HCT116 (cell line): ENCODE data around the gene LRRTM3. TPM values are rescaled to one million over a fixed set of nuclear protein-coding genes. Genes with fewer than 3 reads are reported as not detected.

Experiments used
- ATAC-seq: fragments of 200-7000 bp; cut with Tn5 transposase; 2 replicates; pipeline ENCODE4 v1.9.1; 2020; ENCODE audit warnings: mild to moderate bottlenecking, moderate library complexity
- BruUV-seq: library from RNA; stranded (reverse); fragments of 400-500 nt; replicated peaks from 2 replicates; lab custom pipeline; 2021; lab: Mats Ljungman, UMichigan
- CTCF ChIA-PET: fragments of 300-600 bp; sonication (Branson Sonifier 250); formaldehyde crosslinking; loops from one replicate; lab custom pipeline; 2021; ENCODE audit warnings: antibody characterized with exemption; lab: Charles Lee
- POLR2A ChIA-PET: fragments of 300-600, 350-600 bp; sonication (Branson Sonifier 250); formaldehyde crosslinking; loops from one replicate; lab custom pipeline; 2021; ENCODE audit warnings: antibody characterized with exemption; lab: Charles Lee
- RAD21 ChIA-PET, 2 experiments: fragments of 300-600 bp; sonication (Branson Sonifier 250); formaldehyde crosslinking; loops; one replicate each; lab custom pipeline; 2023; ENCODE audit warnings: low total read pairs in 2 of 2; ENCODE audit not compliant: uncharacterized antibody in 2 of 2, unreplicated experiment in 2 of 2, low non-redundant PET in 1 of 2; lab: Charles Lee
- DNase-seq: peaks from one replicate; pipeline ENCODE4 v3.0.0-alpha.2; 2010; ENCODE audit warnings: low read depth, low spot score
- H2AFZ ChIP-seq: fragments of 200-600 bp; shearing (Covaris generic), sonication (generic); 2 replicates; pipeline ENCODE4 v1.6.1; 2017; ENCODE audit warnings: low read depth, mixed run types, mixed read lengths, antibody characterized with exemption, low read length; ENCODE audit not compliant: poor library complexity, severe bottlenecking
- H3K27ac ChIP-seq: 2 replicates; pipeline ENCODE4 v1.5.1; 2012; ENCODE audit warnings: low read depth, low read length
- H3K27me3 ChIP-seq: fragments of 200-600 bp; sonication (generic); 2 replicates; pipeline ENCODE4 v1.6.1; 2016; ENCODE audit warnings: mixed run types, low read length, mixed read lengths; ENCODE audit not compliant: insufficient read depth
- H3K36me3 ChIP-seq, 2 experiments: fragments of 200-500 bp in 1 of 2; fragments of 200-600 bp in 1 of 2; sonication (Bioruptor generic) in 1 of 2; sonication (generic) in 1 of 2; 2 replicates each; pipeline versions ENCODE4 v1.5.1 to v1.6.1; 2014 to 2016; ENCODE audit warnings: low read length in 2 of 2, inconsistent platforms in 1 of 2, mixed read lengths in 1 of 2, mixed run types in 1 of 2; ENCODE audit not compliant: insufficient read depth in 2 of 2, control insufficient read depth in 1 of 2
- H3K4me1 ChIP-seq, 2 experiments: fragments of 200-600 bp in 1 of 2; sonication (generic) in 1 of 2; 2 replicates each; pipeline versions ENCODE4 v1.5.1 to v1.6.1; 2012 to 2017; ENCODE audit warnings: low read length in 2 of 2, inconsistent platforms in 1 of 2, mild to moderate bottlenecking in 1 of 2, mixed read lengths in 1 of 2, mixed run types in 1 of 2, moderate library complexity in 1 of 2; ENCODE audit not compliant: insufficient read depth in 2 of 2, control insufficient read depth in 1 of 2
- H3K4me2 ChIP-seq: fragments of 200-600 bp; sonication (generic); 2 replicates; pipeline ENCODE4 v1.6.1; 2017; ENCODE audit warnings: mixed run types, low read length, mixed read lengths
- H3K4me3 ChIP-seq, 2 experiments: fragments of 200-600 bp in 1 of 2; sonication (generic) in 1 of 2; replicated peaks in 1 of 2; 2 replicates each; pipeline ENCODE4 v1.5.1; 2011 to 2016; ENCODE audit warnings: low read length in 2 of 2, control low read depth in 1 of 2, low read depth in 1 of 2, mild to moderate bottlenecking in 1 of 2, mixed read lengths in 1 of 2, mixed run types in 1 of 2
- H3K79me2 ChIP-seq: fragments of 200-600 bp; sonication (generic); 2 replicates; pipeline ENCODE4 v1.6.1; 2017; ENCODE audit warnings: mild to moderate bottlenecking, mixed run types, low read length, moderate library complexity, mixed read lengths; ENCODE audit not compliant: insufficient read depth
- H3K9ac ChIP-seq: fragments of 200-600 bp; sonication (generic); 2 replicates; pipeline ENCODE4 v1.6.1; 2016; ENCODE audit warnings: low read length, mixed read lengths
- H3K9me2 ChIP-seq: fragments of 200-600 bp; sonication (generic), shearing (Covaris generic); 2 replicates; pipeline ENCODE4 v1.6.1; 2017; ENCODE audit warnings: mixed run types, mild to moderate bottlenecking, moderate library complexity; ENCODE audit not compliant: insufficient read depth
- H3K9me3 ChIP-seq, 2 experiments: fragments of 200-500 bp in 1 of 2; fragments of 200-600 bp in 1 of 2; sonication (Bioruptor generic) in 1 of 2; sonication (generic) in 1 of 2; 2 replicates each; pipeline ENCODE4 v1.6.1; 2014 to 2017; ENCODE audit warnings: low read length in 2 of 2, mixed read lengths in 2 of 2, inconsistent platforms in 1 of 2, low read depth in 1 of 2, mild to moderate bottlenecking in 1 of 2, mixed run types in 1 of 2, moderate library complexity in 1 of 2; ENCODE audit not compliant: control insufficient read depth in 1 of 2, insufficient read depth in 1 of 2
- H4K20me1 ChIP-seq: fragments of 200-600 bp; sonication (generic), shearing (Covaris generic); 2 replicates; pipeline ENCODE4 v1.6.1; 2017; ENCODE audit warnings: mixed run types, mild to moderate bottlenecking, moderate library complexity; ENCODE audit not compliant: insufficient read depth
- EGR1 ChIP-seq: IDR thresholded peaks from 2 replicates; pipeline ENCODE4 v1.6.1; 2012; ENCODE audit warnings: low read depth
- ELF1 ChIP-seq: IDR thresholded peaks from 2 replicates; pipeline ENCODE4 v1.6.1; 2012; ENCODE audit warnings: low read depth, borderline replicate concordance
- EZH2 ChIP-seq: fragments of 200-600 bp; sonication (generic); IDR thresholded peaks from 2 replicates; pipeline ENCODE4 v1.6.1; 2017; ENCODE audit warnings: antibody characterized with exemption, mixed run types
- MAX ChIP-seq: IDR thresholded peaks from 2 replicates; pipeline ENCODE4 v1.6.1; 2012
- POLR2AphosphoS5 ChIP-seq: IDR thresholded peaks from 2 replicates; pipeline ENCODE4 v1.6.1; 2011; ENCODE audit warnings: mild to moderate bottlenecking, low read depth, low read length, moderate library complexity
- RAD21 ChIP-seq: IDR thresholded peaks from 2 replicates; pipeline ENCODE4 v1.6.1; 2012; ENCODE audit warnings: low read depth, mild to moderate bottlenecking
- SIN3A ChIP-seq: IDR thresholded peaks from 2 replicates; pipeline ENCODE4 v1.6.1; 2012; ENCODE audit warnings: low read depth
- SP1 ChIP-seq: IDR thresholded peaks from 2 replicates; pipeline ENCODE4 v1.6.1; 2012; ENCODE audit warnings: low read depth
- SRF ChIP-seq: IDR thresholded peaks from 2 replicates; pipeline ENCODE4 v1.6.1; 2012; ENCODE audit warnings: low read depth
- YY1 ChIP-seq: IDR thresholded peaks from 2 replicates; pipeline ENCODE4 v1.6.1; 2011; ENCODE audit warnings: low read length, low read depth, moderate library complexity, mild to moderate bottlenecking; ENCODE audit not compliant: insufficient replicate concordance; ENCODE audit errors: extremely low read depth
- ZBTB33 ChIP-seq: IDR thresholded peaks from 2 replicates; pipeline ENCODE4 v1.6.1; 2011; ENCODE audit warnings: mild to moderate bottlenecking, low read length, moderate library complexity; ENCODE audit not compliant: insufficient replicate concordance; ENCODE audit errors: extremely low read depth
- ZFX ChIP-seq: fragments of 450-650 bp; IDR thresholded peaks from 2 replicates; pipeline ENCODE4 v1.6.1; 2017
- ZNF274 ChIP-seq: fragments of 200-500 bp; sonication (Bioruptor generic); IDR thresholded peaks from 2 replicates; pipeline ENCODE4 v1.6.1; 2014; ENCODE audit warnings: mild to moderate bottlenecking, low read depth, low read length, inconsistent platforms
- intact Hi-C: fragments of 100-400 bp; cut with micrococcal nuclease; formaldehyde crosslinking; loops from 2 replicates; pipeline ENCODE4 v1.10.0; 2022
- total RNA-seq: library from RNA; stranded (reverse); gene quantifications from one replicate; pipeline ENCODE4 v1.2.1, GENCODE V29; 2021; ENCODE audit not compliant: unreplicated experiment

Gene LRRTM3
- total RNA-seq, 1 experiment from 2014 or later: not detected

- TF ChIP-seq ZBTB33: no peak
Observed at GRCh38 chr10:66927971-66928770, 2.3 kb downstream of the LRRTM3 start (continued).

GRCh38 chr10:66928776-66929175 is 2.9 kb downstream of the LRRTM3 start:
- ChIA-PET CTCF (no interaction called here), POLR2A (no interaction called here), RAD21 (no interaction called here)
- intact Hi-C loops: loop anchor here (10.0 kb wide), 1 partner anchor 294 kb away; no protein-coding TSS in a partner anchor
- Histone ChIP-seq H3K9me3 (no peaks in the 10 kb centered on the region), H3K4me2 (no peak overlapping the region), H3K4me1 (no peaks in the 10 kb centered on the region), H3K4me3 (no peak overlapping the region), H4K20me1 (no peaks in the 10 kb centered on the region), H2AFZ (no peak overlapping the region), H3K79me2 (no peaks in the 10 kb centered on the region), H3K36me3 (no peaks in the 10 kb centered on the region), H3K9ac (no peak overlapping the region), H3K9me2 (no peaks in the 10 kb centered on the region), H3K27me3 (no peaks in the 10 kb centered on the region; the same call in 1 of the 2 replicates), H3K27ac (no peak overlapping the region)
- BruUV-seq: no TSS peak
- no peak for TF ChIP-seq ZFX
- no peak for DNase-seq
- ATAC-seq: no peak

- CTCF ChIA-PET: no interaction called here
- TF ChIP-seq RAD21: no peak
- TF ChIP-seq EGR1: no peak
- TF ChIP-seq ZBTB33: no peak
- TF ChIP-seq ELF1: no peak
- no peak for TF ChIP-seq YY1
- TF ChIP-seq SP1: no peak
- no peak for TF ChIP-seq SRF
- no peak for TF ChIP-seq POLR2AphosphoS5
- TF ChIP-seq SIN3A: no peak
- no peak for TF ChIP-seq EZH2
- no peak for TF ChIP-seq MAX
- no peak for TF ChIP-seq ZFX
- TF ChIP-seq ZNF274: no peak
Observed at GRCh38 chr10:66929375-66929774, 3.5 kb downstream of the LRRTM3 start.

More at GRCh38 chr10:66929375-66929774, 3.5 kb downstream of the LRRTM3 start:
- Histone ChIP-seq H3K9me3 (no peaks in the 10 kb centered on the region), H2AFZ (no peak overlapping the region), H4K20me1 (no peaks in the 10 kb centered on the region), H3K9me2 (no peaks in the 10 kb centered on the region), H3K27me3 (no peaks in the 10 kb centered on the region; the same call in 1 of the 2 replicates), H3K4me2 (no peak overlapping the region), H3K27ac (no peak overlapping the region), H3K4me1 (no peaks in the 10 kb centered on the region), H3K36me3 (no peaks in the 10 kb centered on the region), H3K9ac (no peak overlapping the region), H3K79me2 (no peaks in the 10 kb centered on the region), H3K4me3 (no peak overlapping the region)
- RAD21 ChIA-PET: no interaction called here
- DNase-seq: no peak
- no TSS peak for BruUV-seq
- intact Hi-C loops: loop anchor here (10.0 kb wide), 1 partner anchor 295 kb away; no protein-coding TSS in a partner anchor
- no peak for ATAC-seq
- POLR2A ChIA-PET: no interaction called here
